Measurements from ENCODE around the gene SVIL. TPM values are rescaled to one million over a fixed set of nuclear protein-coding genes. Genes with fewer than 3 reads are reported as not detected.
"Not testable (repeated sequence)": the region's sequence is repeated elsewhere in the genome, so short reads cannot be mapped to it uniquely, and the experiment has no call there.

Gene SVIL
- total RNA-seq, 1 experiment from 2014 or later: 15.3 TPM

- no peak overlapping the region for H2BK12ac ChIP-seq (ENCODE audit: insufficient read length, low read depth, low read length)
- Mint-ChIP-seq H3K9me3 (peaks cover 2 to 5% of the 10 kb centered on the region in 2 experiments; a peak in 3 of 5 replicates), H3K27me3 (ENCODE audit: low read depth) (no peaks in the 10 kb centered on the region; the same call in 1 of the 2 replicates), H3K4me1 (peaks cover 20 to 33% of the 10 kb centered on the region in 2 experiments), H3K36me3 (ENCODE audit: insufficient read depth in 1 of 3, low read depth in 3 of 3) (peaks cover 7 to 9% (median 8%) of the 10 kb centered on the region in 3 experiments), H3K27ac (no peak overlapping the region), H3K4me3 (no peak overlapping the region)
- H2BK5ac ChIP-seq (ENCODE audit: insufficient read length, low read length): no peak overlapping the region
- WGBS (ENCODE audit: extremely low coverage, insufficient read length, low lambda C conversion rate): no CpG with 5 or more reads among the region's 2 CpGs
- H3K27ac ChIP-seq (ENCODE audit: insufficient read length, low read depth, low read length): no peak overlapping the region
- no peaks in the 10 kb centered on the region for H4K20me1 ChIP-seq (ENCODE audit: control insufficient read depth, insufficient read depth, insufficient read length)
- TF ChIP-seq CTCF (conservative IDR thresholded peaks at IDR 0.05): no peak
- no peak overlapping the region for H4K5ac ChIP-seq (ENCODE audit: insufficient read length, low read depth, low read length)
- H3K18ac ChIP-seq (ENCODE audit: insufficient read length, low read depth, low read length): no peak overlapping the region
- H2AFZ ChIP-seq (ENCODE audit: low read length): no peak overlapping the region
- no peak overlapping the region for H4K91ac ChIP-seq (ENCODE audit: insufficient read length, low read depth, low read length)
- no peak overlapping the region for H3K4ac ChIP-seq (ENCODE audit: low read depth, low read length)
- no peaks in the 10 kb centered on the region; the same call in 1 of the 2 replicates for H3K79me2 ChIP-seq (ENCODE audit: insufficient read depth, low read length)
- no peak overlapping the region for H3K9ac ChIP-seq (ENCODE audit: extremely low read depth, insufficient read length, low read length)
- H2BK15ac ChIP-seq (ENCODE audit: low read depth, low read length): no peak overlapping the region
- no peak overlapping the region for H3K56ac ChIP-seq (ENCODE audit: insufficient read length, low read depth, low read length)
- H3K27me3 ChIP-seq (ENCODE audit: insufficient read depth, low read length): no peaks in the 10 kb centered on the region
- H3K23me2 ChIP-seq (ENCODE audit: insufficient read length, low read depth, low read length, poor library complexity, severe bottlenecking): no peaks in the 10 kb centered on the region
- H3K9me3 ChIP-seq (ENCODE audit: control insufficient read depth, low read depth, low read length): no peaks in the 10 kb centered on the region
- no peak overlapping the region for H2BK120ac ChIP-seq (ENCODE audit: low read depth, low read length, poor library complexity, severe bottlenecking)
- no peak overlapping the region for H4K8ac ChIP-seq (replicated peaks; ENCODE audit: insufficient read length, low read depth, low read length)
- no peaks in the 10 kb centered on the region; the same call in 1 of the 2 replicates for H3K4me1 ChIP-seq (ENCODE audit: insufficient read depth, low read length)
- no peak overlapping the region for H2AK5ac ChIP-seq (ENCODE audit: insufficient read length, low read length)
- H3K14ac ChIP-seq (ENCODE audit: insufficient read depth, low read length): no peak overlapping the region
- H3K23ac ChIP-seq (ENCODE audit: insufficient read length, low read depth, low read length): no peak overlapping the region
- H3T11ph ChIP-seq (ENCODE audit: low read length): no peak overlapping the region
- H2BK20ac ChIP-seq (ENCODE audit: low read depth, low read length, poor library complexity, severe bottlenecking): no peak overlapping the region
- DNase-seq: no peak
- H3K4me2 ChIP-seq (ENCODE audit: insufficient read depth, insufficient read length, low read length): no peak overlapping the region
- no peaks in the 10 kb centered on the region for H3K79me1 ChIP-seq (ENCODE audit: insufficient read depth, low read depth, low read length, poor library complexity, severe bottlenecking)
Measured at GRCh38 chr10:29615195-29615594, 19.6 kb downstream of the SVIL start.

DNA sequence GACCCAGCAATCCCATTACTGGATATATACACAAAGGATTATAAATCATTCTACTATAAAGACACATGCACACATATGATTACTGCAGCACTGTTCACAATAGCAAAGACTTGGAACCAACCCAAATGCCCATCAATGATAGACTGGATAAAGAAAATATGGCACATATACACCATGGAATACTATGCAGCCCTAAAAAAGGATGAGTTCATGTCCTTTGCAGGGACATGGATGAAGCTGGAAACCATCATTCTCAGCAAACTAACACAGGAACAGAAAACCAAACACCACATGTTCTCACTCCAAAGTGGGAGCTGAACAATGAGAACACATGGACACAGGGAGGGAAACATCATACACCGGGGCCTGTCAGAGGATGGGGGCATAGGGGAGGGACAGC, 20.5 kb downstream of the SVIL start:
- not testable (repeated sequence) for H2AFZ ChIP-seq (ENCODE audit: low read length); H2BK5ac ChIP-seq (ENCODE audit: insufficient read length, low read length); H3K27ac Mint-ChIP-seq; H3K14ac ChIP-seq (ENCODE audit: insufficient read depth, low read length); H3K79me2 ChIP-seq (ENCODE audit: insufficient read depth, low read length); H3K79me1 ChIP-seq (ENCODE audit: insufficient read depth, low read depth, low read length, poor library complexity, severe bottlenecking); H2BK12ac ChIP-seq (ENCODE audit: insufficient read length, low read depth, low read length); H3K27ac ChIP-seq (ENCODE audit: insufficient read length, low read depth, low read length); H3K23ac ChIP-seq (ENCODE audit: insufficient read length, low read depth, low read length); H2AK5ac ChIP-seq (ENCODE audit: insufficient read length, low read length); H3K4ac ChIP-seq (ENCODE audit: low read depth, low read length); H4K5ac ChIP-seq (ENCODE audit: insufficient read length, low read depth, low read length); H4K8ac ChIP-seq (replicated peaks; ENCODE audit: insufficient read length, low read depth, low read length); H3K9me3 ChIP-seq (ENCODE audit: control insufficient read depth, low read depth, low read length); H2BK20ac ChIP-seq (ENCODE audit: low read depth, low read length, poor library complexity, severe bottlenecking); DNase-seq; H2BK15ac ChIP-seq (ENCODE audit: low read depth, low read length); H3K9ac ChIP-seq (ENCODE audit: extremely low read depth, insufficient read length, low read length); H3K4me3 Mint-ChIP-seq; H3K27me3 ChIP-seq (ENCODE audit: insufficient read depth, low read length); H4K20me1 ChIP-seq (ENCODE audit: control insufficient read depth, insufficient read depth, insufficient read length); H2BK120ac ChIP-seq (ENCODE audit: low read depth, low read length, poor library complexity, severe bottlenecking); H3K56ac ChIP-seq (ENCODE audit: insufficient read length, low read depth, low read length); H3K4me2 ChIP-seq (ENCODE audit: insufficient read depth, insufficient read length, low read length); H3T11ph ChIP-seq (ENCODE audit: low read length); H3K4me1 ChIP-seq (ENCODE audit: insufficient read depth, low read length); H3K23me2 ChIP-seq (ENCODE audit: insufficient read length, low read depth, low read length, poor library complexity, severe bottlenecking); H3K9me3 Mint-ChIP-seq; H3K27me3 Mint-ChIP-seq (ENCODE audit: low read depth); H4K91ac ChIP-seq (ENCODE audit: insufficient read length, low read depth, low read length); H3K18ac ChIP-seq (ENCODE audit: insufficient read length, low read depth, low read length)
- H3K36me3 Mint-ChIP-seq (ENCODE audit: insufficient read depth in 1 of 3, low read depth in 3 of 3): peaks cover 12 to 17% (median 14%) of the 10 kb centered on the region in 3 experiments
- H3K4me1 Mint-ChIP-seq: peaks cover 18 to 29% of the 10 kb centered on the region in 2 experiments
- WGBS (ENCODE audit: extremely low coverage, insufficient read length, low lambda C conversion rate): no CpG with 5 or more reads among the region's 1 CpG
